K562 (cell line): ENCODE measurements around the gene GP1BA. TPM values are rescaled to one million over a fixed set of nuclear protein-coding genes. Genes with fewer than 3 reads are reported as not detected.

ENCODE experiments used
- ARNT ChIP-seq, 2 experiments: fragments of 450-650 bp; IDR thresholded peaks; 2 replicates each; pipeline ENCODE4 v1.6.1; 2016; ENCODE audit warnings: mild to moderate bottlenecking in 1 of 2
- BHLHE40 ChIP-seq: IDR thresholded peaks from 2 replicates; pipeline ENCODE4 v1.6.1; 2011; ENCODE audit warnings: low read length, improper control_type of control experiment
- CBX5 ChIP-seq: IDR thresholded peaks from 2 replicates; pipeline ENCODE4 v1.6.1; 2014; ENCODE audit warnings: low read depth, borderline replicate concordance
- DNMT1 ChIP-seq: fragments of 450-650 bp; IDR thresholded peaks from 2 replicates; pipeline ENCODE4 v1.6.1; 2016; ENCODE audit warnings: antibody characterized with exemption, mild to moderate bottlenecking
- HMGN3 ChIP-seq: IDR thresholded peaks from 2 replicates; pipeline ENCODE4 v1.6.1; 2011; ENCODE audit warnings: borderline replicate concordance, low read depth, mild to moderate bottlenecking, mixed read lengths, low read length; ENCODE audit not compliant: insufficient read length; ENCODE audit errors: extremely low read depth
- RHOXF2B ChIP-seq: fragments of 250-450 bp; sonication (Bioruptor Pico); conservative IDR thresholded peaks from 2 replicates; pipeline ENCODE4 v1.5.1; 2021
- ZNF146 ChIP-seq: IDR thresholded peaks from one replicate; pipeline ENCODE4 v1.6.1; 2018; ENCODE audit warnings: missing compliant biosample characterization; ENCODE audit not compliant: unreplicated experiment
- polyA plus RNA-seq, 8 experiments: library from polyadenylated mRNA; depleted of rRNA in 4 of 8; stranded (reverse) in 5 of 8; unstranded in 3 of 8; fragments of >200 nt; fragmentation: Nextera tagmentation in 2 of 8; fragmentation: Illumina TruSeq in 1 of 8; extraction: Ambion mirVana in 2 of 8; extraction: Trizol in 1 of 8; gene quantifications; 2 replicates each; pipeline versions ENCODE4 v1.2.1 to v1.2.3, GENCODE V29; 2011 to 2014; ENCODE audit warnings: inconsistent platforms in 1 of 8, missing spikeins in 1 of 8
- total RNA-seq, 7 experiments: library from RNA; depleted of rRNA in 6 of 7; stranded (reverse); fragments of >200 nt in 6 of 7; fragmentation: Illumina TruSeq in 2 of 7; extraction: Trizol in 2 of 7; gene quantifications; 2 replicates each; pipeline versions ENCODE4 v1.2.1 to v1.2.3, GENCODE V29; 2011 to 2021; ENCODE audit warnings: low replicate concordance in 1 of 7
- TF ChIP-seq, protein P1 (sequence below): fragments of 250-450 bp; sonication (Bioruptor Pico); IDR thresholded peaks from 2 replicates; pipeline ENCODE4 v1.4.0; 2020; ENCODE audit warnings: borderline replicate concordance
- TF ChIP-seq, protein P2 (sequence below), 2 experiments: fragments of 450-650 bp; conservative IDR thresholded peaks; 2 replicates each; pipeline ENCODE4 v1.6.1; 2017; ENCODE audit warnings: mild to moderate bottlenecking in 2 of 2, moderate library complexity in 2 of 2
- TF ChIP-seq, protein P3 (sequence below), 2 experiments: fragments of 150-350 bp in 1 of 2; IDR thresholded peaks; 2 replicates each; pipeline ENCODE4 v1.6.1; 2012 to 2016; ENCODE audit warnings: low read depth in 2 of 2, low read length in 2 of 2, mild to moderate bottlenecking in 1 of 2, moderate library complexity in 1 of 2
- TF ChIP-seq, protein P4 (sequence below): sonication (generic); formaldehyde crosslinking; IDR thresholded peaks from 2 replicates; pipeline ENCODE4 v1.8.0; 2022; ENCODE audit warnings: mild to moderate bottlenecking, missing genetic modification reagents, borderline replicate concordance
- TF ChIP-seq, protein P5 (sequence below): sonication (generic); formaldehyde crosslinking; IDR thresholded peaks from 2 replicates; pipeline ENCODE4 v1.8.1; 2023; ENCODE audit warnings: mild to moderate bottlenecking, missing genetic modification reagents
- TF ChIP-seq, protein P6 (sequence below): sonication (generic); formaldehyde crosslinking; IDR thresholded peaks from 2 replicates; pipeline ENCODE4 v1.8.0; 2022; ENCODE audit warnings: mild to moderate bottlenecking, missing genetic modification reagents

GP1BA gene
- total and polyA plus RNA-seq, 9 of the 15 experiments (the other 6 are each of a cell fraction or from before 2014, with no cell fraction given) = 0.01 TPM; not detected in 8

DNA sequence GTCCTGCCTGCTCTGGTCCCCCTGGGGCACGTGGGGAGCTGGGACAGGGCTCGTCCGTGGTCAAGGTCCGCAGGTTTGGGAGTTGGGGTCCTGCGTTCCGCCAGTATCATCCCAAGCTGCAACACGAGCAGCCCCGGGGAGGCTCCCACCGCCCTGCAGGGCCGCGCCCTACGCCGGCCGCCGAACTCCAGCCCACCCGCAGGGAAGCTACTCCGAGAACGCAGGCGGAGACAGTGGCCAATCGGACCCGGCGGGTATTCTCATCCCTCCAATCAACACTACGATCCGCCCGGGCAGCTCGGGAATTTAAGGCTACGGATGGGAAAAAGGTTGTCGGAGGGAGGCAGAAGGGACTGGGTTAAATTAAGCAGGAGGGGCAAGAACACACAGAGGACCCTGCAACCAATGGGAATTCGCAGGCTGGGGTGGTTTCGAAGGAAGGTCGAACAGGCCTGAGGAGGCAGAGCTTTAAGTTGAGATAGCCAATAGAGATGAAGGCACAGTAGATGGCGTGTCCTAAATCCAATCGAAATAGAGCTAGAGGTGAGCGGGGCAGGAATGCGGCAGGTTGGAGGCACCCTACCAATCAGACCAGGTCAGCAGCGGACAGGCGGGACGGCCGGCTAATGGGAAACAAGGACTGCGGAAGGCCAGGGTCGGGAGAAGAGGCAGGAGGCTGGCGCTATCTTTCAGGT is 34.9 kb downstream of the GP1BA start (continued):
- TF ChIP-seq, protein P1, sequence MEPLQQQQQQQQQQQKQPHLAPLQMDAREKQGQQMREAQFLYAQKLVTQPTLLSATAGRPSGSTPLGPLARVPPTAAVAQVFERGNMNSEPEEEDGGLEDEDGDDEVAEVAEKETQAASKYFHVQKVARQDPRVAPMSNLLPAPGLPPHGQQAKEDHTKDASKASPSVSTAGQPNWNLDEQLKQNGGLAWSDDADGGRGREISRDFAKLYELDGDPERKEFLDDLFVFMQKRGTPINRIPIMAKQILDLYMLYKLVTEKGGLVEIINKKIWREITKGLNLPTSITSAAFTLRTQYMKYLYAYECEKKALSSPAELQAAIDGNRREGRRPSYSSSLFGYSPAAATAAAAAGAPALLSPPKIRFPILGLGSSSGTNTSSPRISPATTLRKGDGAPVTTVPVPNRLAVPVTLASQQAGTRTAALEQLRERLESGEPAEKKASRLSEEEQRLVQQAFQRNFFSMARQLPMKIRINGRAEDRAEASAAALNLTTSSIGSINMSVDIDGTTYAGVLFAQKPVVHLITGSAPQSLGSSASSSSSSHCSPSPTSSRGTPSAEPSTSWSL (CRISPR knock-in tag) = no peak
- TF ChIP-seq HMGN3 (no peak), DNMT1 (no peak), RHOXF2B (CRISPR knock-in tag) (no peak), CBX5 (no peak), BHLHE40 (no peak), ARNT (IDR thresholded peaks at IDR 0.05) (no peak), ZNF146 (CRISPR knock-in tag) (no peak)
- TF ChIP-seq, protein P2, sequence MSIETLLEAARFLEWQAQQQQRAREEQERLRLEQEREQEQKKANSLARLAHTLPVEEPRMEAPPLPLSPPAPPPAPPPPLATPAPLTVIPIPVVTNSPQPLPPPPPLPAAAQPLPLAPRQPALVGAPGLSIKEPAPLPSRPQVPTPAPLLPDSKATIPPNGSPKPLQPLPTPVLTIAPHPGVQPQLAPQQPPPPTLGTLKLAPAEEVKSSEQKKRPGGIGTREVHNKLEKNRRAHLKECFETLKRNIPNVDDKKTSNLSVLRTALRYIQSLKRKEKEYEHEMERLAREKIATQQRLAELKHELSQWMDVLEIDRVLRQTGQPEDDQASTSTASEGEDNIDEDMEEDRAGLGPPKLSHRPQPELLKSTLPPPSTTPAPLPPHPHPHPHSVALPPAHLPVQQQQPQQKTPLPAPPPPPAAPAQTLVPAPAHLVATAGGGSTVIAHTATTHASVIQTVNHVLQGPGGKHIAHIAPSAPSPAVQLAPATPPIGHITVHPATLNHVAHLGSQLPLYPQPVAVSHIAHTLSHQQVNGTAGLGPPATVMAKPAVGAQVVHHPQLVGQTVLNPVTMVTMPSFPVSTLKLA (conservative IDR thresholded peaks at IDR 0.05) = no peak
- TF ChIP-seq, protein P3, sequence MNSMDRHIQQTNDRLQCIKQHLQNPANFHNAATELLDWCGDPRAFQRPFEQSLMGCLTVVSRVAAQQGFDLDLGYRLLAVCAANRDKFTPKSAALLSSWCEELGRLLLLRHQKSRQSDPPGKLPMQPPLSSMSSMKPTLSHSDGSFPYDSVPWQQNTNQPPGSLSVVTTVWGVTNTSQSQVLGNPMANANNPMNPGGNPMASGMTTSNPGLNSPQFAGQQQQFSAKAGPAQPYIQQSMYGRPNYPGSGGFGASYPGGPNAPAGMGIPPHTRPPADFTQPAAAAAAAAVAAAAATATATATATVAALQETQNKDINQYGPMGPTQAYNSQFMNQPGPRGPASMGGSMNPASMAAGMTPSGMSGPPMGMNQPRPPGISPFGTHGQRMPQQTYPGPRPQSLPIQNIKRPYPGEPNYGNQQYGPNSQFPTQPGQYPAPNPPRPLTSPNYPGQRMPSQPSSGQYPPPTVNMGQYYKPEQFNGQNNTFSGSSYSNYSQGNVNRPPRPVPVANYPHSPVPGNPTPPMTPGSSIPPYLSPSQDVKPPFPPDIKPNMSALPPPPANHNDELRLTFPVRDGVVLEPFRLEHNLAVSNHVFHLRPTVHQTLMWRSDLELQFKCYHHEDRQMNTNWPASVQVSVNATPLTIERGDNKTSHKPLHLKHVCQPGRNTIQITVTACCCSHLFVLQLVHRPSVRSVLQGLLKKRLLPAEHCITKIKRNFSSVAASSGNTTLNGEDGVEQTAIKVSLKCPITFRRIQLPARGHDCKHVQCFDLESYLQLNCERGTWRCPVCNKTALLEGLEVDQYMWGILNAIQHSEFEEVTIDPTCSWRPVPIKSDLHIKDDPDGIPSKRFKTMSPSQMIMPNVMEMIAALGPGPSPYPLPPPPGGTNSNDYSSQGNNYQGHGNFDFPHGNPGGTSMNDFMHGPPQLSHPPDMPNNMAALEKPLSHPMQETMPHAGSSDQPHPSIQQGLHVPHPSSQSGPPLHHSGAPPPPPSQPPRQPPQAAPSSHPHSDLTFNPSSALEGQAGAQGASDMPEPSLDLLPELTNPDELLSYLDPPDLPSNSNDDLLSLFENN (IDR thresholded peaks at IDR 0.05; ENCODE audit: low read depth in 2 of 2, low read length in 2 of 2) = no peak
- TF ChIP-seq, protein P4, sequence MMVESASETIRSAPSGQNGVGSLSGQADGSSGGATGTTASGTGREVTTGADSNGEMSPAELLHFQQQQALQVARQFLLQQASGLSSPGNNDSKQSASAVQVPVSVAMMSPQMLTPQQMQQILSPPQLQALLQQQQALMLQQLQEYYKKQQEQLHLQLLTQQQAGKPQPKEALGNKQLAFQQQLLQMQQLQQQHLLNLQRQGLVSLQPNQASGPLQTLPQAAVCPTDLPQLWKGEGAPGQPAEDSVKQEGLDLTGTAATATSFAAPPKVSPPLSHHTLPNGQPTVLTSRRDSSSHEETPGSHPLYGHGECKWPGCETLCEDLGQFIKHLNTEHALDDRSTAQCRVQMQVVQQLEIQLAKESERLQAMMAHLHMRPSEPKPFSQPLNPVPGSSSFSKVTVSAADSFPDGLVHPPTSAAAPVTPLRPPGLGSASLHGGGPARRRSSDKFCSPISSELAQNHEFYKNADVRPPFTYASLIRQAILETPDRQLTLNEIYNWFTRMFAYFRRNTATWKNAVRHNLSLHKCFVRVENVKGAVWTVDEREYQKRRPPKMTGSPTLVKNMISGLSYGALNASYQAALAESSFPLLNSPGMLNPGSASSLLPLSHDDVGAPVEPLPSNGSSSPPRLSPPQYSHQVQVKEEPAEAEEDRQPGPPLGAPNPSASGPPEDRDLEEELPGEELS (CRISPR knock-in tag) = no peak
- TF ChIP-seq, protein P5, sequence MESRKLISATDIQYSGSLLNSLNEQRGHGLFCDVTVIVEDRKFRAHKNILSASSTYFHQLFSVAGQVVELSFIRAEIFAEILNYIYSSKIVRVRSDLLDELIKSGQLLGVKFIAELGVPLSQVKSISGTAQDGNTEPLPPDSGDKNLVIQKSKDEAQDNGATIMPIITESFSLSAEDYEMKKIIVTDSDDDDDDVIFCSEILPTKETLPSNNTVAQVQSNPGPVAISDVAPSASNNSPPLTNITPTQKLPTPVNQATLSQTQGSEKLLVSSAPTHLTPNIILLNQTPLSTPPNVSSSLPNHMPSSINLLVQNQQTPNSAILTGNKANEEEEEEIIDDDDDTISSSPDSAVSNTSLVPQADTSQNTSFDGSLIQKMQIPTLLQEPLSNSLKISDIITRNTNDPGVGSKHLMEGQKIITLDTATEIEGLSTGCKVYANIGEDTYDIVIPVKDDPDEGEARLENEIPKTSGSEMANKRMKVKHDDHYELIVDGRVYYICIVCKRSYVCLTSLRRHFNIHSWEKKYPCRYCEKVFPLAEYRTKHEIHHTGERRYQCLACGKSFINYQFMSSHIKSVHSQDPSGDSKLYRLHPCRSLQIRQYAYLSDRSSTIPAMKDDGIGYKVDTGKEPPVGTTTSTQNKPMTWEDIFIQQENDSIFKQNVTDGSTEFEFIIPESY (CRISPR knock-in tag) = no peak
- TF ChIP-seq, protein P6, sequence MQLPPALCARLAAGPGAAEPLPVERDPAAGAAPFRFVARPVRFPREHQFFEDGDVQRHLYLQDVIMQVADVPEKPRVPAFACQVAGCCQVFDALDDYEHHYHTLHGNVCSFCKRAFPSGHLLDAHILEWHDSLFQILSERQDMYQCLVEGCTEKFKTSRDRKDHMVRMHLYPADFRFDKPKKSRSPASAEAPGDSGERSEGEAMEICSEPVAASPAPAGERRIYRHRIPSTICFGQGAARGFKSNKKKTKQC (CRISPR knock-in tag) = peak; percentile 49; the same call in 1 of the 2 replicates
